ENCODE results near the gene GIMAP6.
"Not testable (repeated sequence)": the region's sequence is repeated elsewhere in the genome, so short reads cannot be mapped to it uniquely, and the experiment has no call there.

GIMAP6 gene

GRCh38 chr7:150631866-150632864, at the start of gene GIMAP6:
GIMAP6 (minus strand) TSS chr7:150632385; CDS start chr7:150630142, 2,243 bp downstream.
- DNase-seq (ENCODE audit: low read depth): no peak

GRCh38 chr7:150680364-150680763, 48.2 kb upstream of the GIMAP6 start:
- DNase-seq (ENCODE audit: low read depth): not testable (repeated sequence)

GRCh38 chr7:150678601-150679000, 46.4 kb upstream of the GIMAP6 start:
- DNase-seq (ENCODE audit: low read depth): not testable (repeated sequence)

GRCh38 chr7:150676854-150677253, 44.7 kb upstream of the GIMAP6 start:
- not testable (repeated sequence) for DNase-seq (ENCODE audit: low read depth)

GRCh38 chr7:150676276-150676675, 44.1 kb upstream of the GIMAP6 start:
- not testable (repeated sequence) for DNase-seq (ENCODE audit: low read depth)

- DNase-seq (ENCODE audit: low read depth): no peak
Observed at GRCh38 chr7:150675714-150676113, 43.5 kb upstream of the GIMAP6 start.

GRCh38 chr7:150671798-150672585, 39.8 kb upstream of the GIMAP6 start:
- not testable (repeated sequence) for DNase-seq (ENCODE audit: low read depth)

GRCh38 chr7:150668977-150669376, 36.8 kb upstream of the GIMAP6 start:
- DNase-seq (ENCODE audit: low read depth): no peak

GRCh38 chr7:150668472-150668911, 36.3 kb upstream of the GIMAP6 start:
- no peak for DNase-seq (ENCODE audit: low read depth)

GRCh38 chr7:150666412-150666811, 34.2 kb upstream of the GIMAP6 start:
- DNase-seq (ENCODE audit: low read depth): no peak

- no peak for DNase-seq (ENCODE audit: low read depth)
Observed at GRCh38 chr7:150665896-150666295, 33.7 kb upstream of the GIMAP6 start.

GRCh38 chr7:150665089-150665748, 33.0 kb upstream of the GIMAP6 start:
- no peak for DNase-seq (ENCODE audit: low read depth)

- no peak for DNase-seq (ENCODE audit: low read depth)
Observed at GRCh38 chr7:150663802-150664494, 31.8 kb upstream of the GIMAP6 start.

GRCh38 chr7:150662821-150663220, 30.6 kb upstream of the GIMAP6 start:
- not testable (repeated sequence) for DNase-seq (ENCODE audit: low read depth)

GRCh38 chr7:150660939-150661613, 28.9 kb upstream of the GIMAP6 start:
- no peak for DNase-seq (ENCODE audit: low read depth)

- no peak for DNase-seq (ENCODE audit: low read depth)
Observed at GRCh38 chr7:150657526-150657925, 25.3 kb upstream of the GIMAP6 start.

- no peak for DNase-seq (ENCODE audit: low read depth)
Observed at GRCh38 chr7:150656047-150656446, 23.9 kb upstream of the GIMAP6 start.

- no peak for DNase-seq (ENCODE audit: low read depth)
Observed at GRCh38 chr7:150654692-150655091, 22.5 kb upstream of the GIMAP6 start.

- DNase-seq (ENCODE audit: low read depth): no peak
Observed at GRCh38 chr7:150649080-150649385, 16.8 kb upstream of the GIMAP6 start.

GRCh38 chr7:150648353-150649079, 16.3 kb upstream of the GIMAP6 start:
- DNase-seq (ENCODE audit: low read depth): no peak

All from stromal cell of bone marrow (primary cell).